Gastroesophageal sphincter (tissue), 4 donors: Measurements from ENCODE around the gene FABP6. TPM values are rescaled to one million over a fixed set of nuclear protein-coding genes. Genes with fewer than 3 reads are reported as not detected.
A peak's percentile ranks its signal among the peaks of the same experiment; 100 is the strongest.

Experiments used
- ATAC-seq: fragments of 150-250 bp; one replicate; pipeline ENCODE4 v1.9.1; 2016; ENCODE audit warnings: mild to moderate bottlenecking, moderate library complexity
- H3K27ac ChIP-seq, 4 donors: fragments of 200-600 bp; sonication (generic) in 3 of 4; 1 replicate in 3 of 4; 2 replicates in 1 of 4; pipeline ENCODE4 v1.5.1; 2016 to 2019
- H3K27me3 ChIP-seq: fragments of 200-600 bp; sonication (generic); one replicate; pipeline ENCODE4 v1.5.1; 2019
- H3K36me3 ChIP-seq, 2 donors: fragments of 200-600 bp; sonication (generic); one replicate each; pipeline ENCODE4 v1.5.1; 2019; ENCODE audit warnings: control low read depth in 1 of 2
- H3K4me1 ChIP-seq, 3 donors: fragments of 200-600 bp; sonication (generic); 1 replicate in 2 of 3; 2 replicates in 1 of 3; pipeline ENCODE4 v1.5.1; 2016 to 2019; ENCODE audit warnings: control low read depth in 2 of 3
- H3K4me3 ChIP-seq, 2 donors: fragments of 200-600 bp; sonication (generic); one replicate each; pipeline ENCODE4 v1.5.1; 2019; ENCODE audit warnings: mild to moderate bottlenecking in 1 of 2, moderate library complexity in 1 of 2
- H3K9me3 ChIP-seq, 3 donors: fragments of 200-600 bp; sonication (generic); one replicate each; pipeline ENCODE4 v1.5.1; 2017 to 2019; ENCODE audit warnings: control low read depth in 2 of 3
- EP300 ChIP-seq: sonication (generic); formaldehyde crosslinking; IDR thresholded peaks from one replicate; pipeline ENCODE4 v1.6.1; 2017; ENCODE audit warnings: antibody characterized with exemption, mild to moderate bottlenecking
- POLR2A ChIP-seq, 2 donors: fragments of 450-650 bp; IDR thresholded peaks; one replicate each; pipeline ENCODE4 v1.6.1; 2017; ENCODE audit warnings: antibody characterized with exemption in 2 of 2, mild to moderate bottlenecking in 2 of 2, moderate library complexity in 1 of 2
- POLR2AphosphoS5 ChIP-seq: sonication (generic); formaldehyde crosslinking; IDR thresholded peaks from one replicate; pipeline ENCODE4 v1.6.1; 2017; ENCODE audit warnings: antibody characterized with exemption
- WGBS, 2 donors: methylation state at CpG; one replicate each; pipeline ENCODE4 v1.1.5; 2018; ENCODE audit warnings: low coverage in 1 of 2; 5-methylcytosine and 5-hydroxymethylcytosine counted together
- total RNA-seq, 4 donors: library from RNA; depleted of rRNA; stranded (reverse); fragments of >200 nt; gene quantifications; one replicate each; pipeline ENCODE4 v1.1.0, GENCODE V29; 2016
- TF ChIP-seq, protein P1 (sequence below), 4 experiments: fragments of 200-600 bp in 2 of 4; fragments of 450-650 bp in 2 of 4; sonication (generic) in 1 of 4; IDR thresholded peaks; one replicate each; pipeline ENCODE4 v1.5.1; 2017 to 2019; ENCODE audit warnings: antibody characterized with exemption in 4 of 4, mild to moderate bottlenecking in 2 of 4, moderate library complexity in 2 of 4

The FABP6 gene
- total RNA-seq, 4 donors from 2014 or later, result not detected

- TF ChIP-seq, protein P1, sequence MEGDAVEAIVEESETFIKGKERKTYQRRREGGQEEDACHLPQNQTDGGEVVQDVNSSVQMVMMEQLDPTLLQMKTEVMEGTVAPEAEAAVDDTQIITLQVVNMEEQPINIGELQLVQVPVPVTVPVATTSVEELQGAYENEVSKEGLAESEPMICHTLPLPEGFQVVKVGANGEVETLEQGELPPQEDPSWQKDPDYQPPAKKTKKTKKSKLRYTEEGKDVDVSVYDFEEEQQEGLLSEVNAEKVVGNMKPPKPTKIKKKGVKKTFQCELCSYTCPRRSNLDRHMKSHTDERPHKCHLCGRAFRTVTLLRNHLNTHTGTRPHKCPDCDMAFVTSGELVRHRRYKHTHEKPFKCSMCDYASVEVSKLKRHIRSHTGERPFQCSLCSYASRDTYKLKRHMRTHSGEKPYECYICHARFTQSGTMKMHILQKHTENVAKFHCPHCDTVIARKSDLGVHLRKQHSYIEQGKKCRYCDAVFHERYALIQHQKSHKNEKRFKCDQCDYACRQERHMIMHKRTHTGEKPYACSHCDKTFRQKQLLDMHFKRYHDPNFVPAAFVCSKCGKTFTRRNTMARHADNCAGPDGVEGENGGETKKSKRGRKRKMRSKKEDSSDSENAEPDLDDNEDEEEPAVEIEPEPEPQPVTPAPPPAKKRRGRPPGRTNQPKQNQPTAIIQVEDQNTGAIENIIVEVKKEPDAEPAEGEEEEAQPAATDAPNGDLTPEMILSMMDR (IDR thresholded peaks at IDR 0.05), result no peak
- no peak for TF ChIP-seq POLR2A (IDR thresholded peaks at IDR 0.05)
- TF ChIP-seq EP300, result no peak
- no peak for TF ChIP-seq POLR2AphosphoS5
- Histone ChIP-seq H3K36me3 (peaks cover 0 to 4% of the 10 kb centered on the region in 2 donors), H3K9me3 (no peaks in the 10 kb centered on the region), H3K27me3 (no peaks in the 10 kb centered on the region), H3K4me1 (no peaks in the 10 kb centered on the region), H3K27ac (no peak overlapping the region), H3K4me3 (no peak overlapping the region)
- peak; percentile 42 for ATAC-seq
- WGBS, 2 donors, result 47 to 49% methylated on average over 10 of the region's 22 CpGs
These were observed 31.8 kb downstream of the FABP6 start for GRCh38 chr5:160260881-160261815.

GRCh38 chr5:160262151-160263074 lies 33.1 kb downstream of the FABP6 start:
- no peaks in the 10 kb centered on the region for H3K27me3 ChIP-seq
- ATAC-seq, result no peak
- TF ChIP-seq POLR2A (IDR thresholded peaks at IDR 0.05), result no peak
- TF ChIP-seq, protein P1 (IDR thresholded peaks at IDR 0.05), result no peak
- TF ChIP-seq POLR2AphosphoS5, result no peak
- TF ChIP-seq EP300, result no peak
- H3K36me3 ChIP-seq, result peaks cover 0 to 4% of the 10 kb centered on the region in 2 donors
- no peak overlapping the region for H3K27ac ChIP-seq
- H3K4me3 ChIP-seq, result no peak overlapping the region
- H3K4me1 ChIP-seq, result no peaks in the 10 kb centered on the region
- H3K9me3 ChIP-seq, result no peaks in the 10 kb centered on the region
- 41 to 82% methylated on average over 4 to 6 of the region's 16 CpGs for WGBS, 2 donors

- Histone ChIP-seq H3K4me1 (peaks cover 0 to 4% (median 0%) of the 10 kb centered on the region in 3 donors), H3K27ac (no peak overlapping the region), H3K27me3 (no peaks in the 10 kb centered on the region), H3K36me3 (peaks cover 0 to 4% of the 10 kb centered on the region in 2 donors), H3K9me3 (no peaks in the 10 kb centered on the region), H3K4me3 (no peak overlapping the region)
- no peak for ATAC-seq
- WGBS, 2 donors, result 88 to 93% methylated on average over 3 to 4 of the region's 4 CpGs
- TF ChIP-seq POLR2A (IDR thresholded peaks at IDR 0.05) (no peak), EP300 (no peak), POLR2AphosphoS5 (no peak)
- TF ChIP-seq, protein P1 (IDR thresholded peaks at IDR 0.05), result no peak
These were observed 34.1 kb downstream of the FABP6 start for GRCh38 chr5:160263326-160263855.

GRCh38 chr5:160266044-160266443 lies 36.7 kb downstream of the FABP6 start:
- no peak overlapping the region for H3K27ac ChIP-seq
- no peaks in the 10 kb centered on the region for H3K9me3 ChIP-seq
- H3K36me3 ChIP-seq, result no peaks in the 10 kb centered on the region
- H3K4me3 ChIP-seq, result no peak overlapping the region
- no peaks in the 10 kb centered on the region for H3K27me3 ChIP-seq
- 92 to 96% methylated on average over 3 to 4 of the region's 5 CpGs for WGBS, 2 donors
- H3K4me1 ChIP-seq, result peaks cover 0 to 25% (median 0%) of the 10 kb centered on the region in 3 donors
- no peak for TF ChIP-seq EP300
- no peak for ATAC-seq
